LoVo (cell line): ENCODE measurements around the gene SAMD14.
"Not testable (repeated sequence)": the region's sequence is repeated elsewhere in the genome, so short reads cannot be mapped to it uniquely, and the experiment has no call there.

Experiments
- DNase-seq: peaks from one replicate; pipeline ENCODE4 v3.0.0-alpha.2; 2016; ENCODE audit warnings: low spot score

Gene SAMD14

DNA sequence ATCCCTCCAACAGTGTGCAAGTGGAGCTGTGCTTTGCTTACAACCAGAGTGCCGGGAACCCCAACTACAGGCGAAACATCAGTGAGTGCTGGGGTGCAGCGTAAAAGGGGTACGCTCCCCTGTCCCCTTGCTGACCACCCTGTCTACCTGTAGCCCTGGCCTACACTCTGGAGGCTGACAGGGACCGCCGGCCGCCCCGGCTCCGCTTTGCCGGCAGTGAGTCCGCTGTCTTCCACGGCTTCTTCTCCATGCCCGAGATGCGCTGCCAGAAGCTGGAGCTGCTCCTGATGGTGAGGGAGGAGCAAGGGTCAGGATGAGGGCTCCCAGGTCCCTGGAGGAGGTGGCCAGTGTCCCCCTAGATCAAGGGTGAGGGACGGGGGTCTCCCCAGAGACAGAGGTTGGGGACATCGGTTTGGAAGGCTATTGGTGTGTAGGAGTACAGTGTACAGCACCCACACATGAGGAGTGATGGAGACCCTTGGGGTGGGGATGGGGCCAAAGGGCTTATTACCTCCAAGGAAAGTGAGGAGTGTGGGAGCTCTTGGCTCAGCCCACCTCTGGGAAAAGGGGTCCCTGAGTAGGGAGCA, 54.4 kb downstream of the SAMD14 start:
- DNase-seq = no peak

DNA sequence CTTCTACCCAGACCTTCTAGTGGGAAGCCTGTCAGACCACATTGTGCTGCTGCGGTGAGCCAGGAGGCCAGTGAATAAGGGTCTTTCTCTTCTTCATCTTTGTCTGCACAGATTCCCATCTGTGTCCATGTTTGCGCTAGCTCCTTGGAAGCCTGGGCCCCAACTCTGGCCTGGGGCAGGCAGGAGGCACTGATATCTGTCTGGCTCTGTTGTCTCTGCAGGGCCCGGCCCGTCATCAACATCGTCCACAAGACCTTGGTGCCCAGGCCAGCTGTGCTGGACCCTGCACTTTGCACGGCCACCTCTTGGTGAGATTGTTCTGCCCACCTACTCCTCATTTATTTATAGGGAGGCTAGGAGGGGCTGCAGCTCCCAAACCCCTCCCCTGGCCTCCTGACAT, 55.7 kb downstream of the SAMD14 start:
- no peak for DNase-seq

DNA sequence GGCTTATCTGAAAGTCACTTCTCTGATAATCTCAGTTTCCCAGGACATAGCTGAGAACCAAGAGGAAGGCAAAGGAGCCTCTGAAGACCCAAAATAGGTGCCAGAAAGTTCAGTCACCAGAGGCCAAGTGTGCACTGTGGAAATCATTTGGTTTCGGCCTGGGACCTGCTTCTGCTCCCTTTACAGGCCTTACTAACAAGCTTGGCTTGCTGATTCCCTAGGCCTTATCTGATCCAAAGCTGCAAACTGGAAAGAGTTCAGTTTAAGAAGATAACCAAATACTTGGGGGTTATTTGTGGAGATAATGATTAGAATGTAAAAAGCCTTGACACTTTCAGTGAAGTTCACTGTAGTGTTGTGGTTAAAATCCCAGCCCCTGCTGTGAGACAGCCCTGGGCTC, 57.0 kb downstream of the SAMD14 start:
- DNase-seq = no peak

DNA sequence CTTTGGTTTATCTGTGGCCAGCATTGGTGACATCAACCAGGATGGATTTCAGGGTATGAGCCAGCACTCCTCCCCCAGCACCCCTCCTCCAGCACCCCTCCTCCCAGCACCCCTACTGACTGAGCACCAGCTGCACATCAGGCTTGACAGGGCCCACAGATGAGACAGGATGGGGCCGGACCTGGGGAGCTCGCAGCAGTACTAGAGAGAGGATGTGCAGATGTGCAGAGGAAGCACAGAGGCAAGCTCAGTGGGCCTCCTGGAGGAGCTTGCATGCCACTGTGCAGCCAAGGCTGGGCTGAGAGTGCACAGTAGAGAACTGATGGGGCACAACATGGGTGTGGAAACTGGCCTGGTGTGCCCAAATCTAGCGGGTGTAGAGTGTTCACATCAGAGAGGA, 57.8 kb downstream of the SAMD14 start:
- DNase-seq = no peak

DNA sequence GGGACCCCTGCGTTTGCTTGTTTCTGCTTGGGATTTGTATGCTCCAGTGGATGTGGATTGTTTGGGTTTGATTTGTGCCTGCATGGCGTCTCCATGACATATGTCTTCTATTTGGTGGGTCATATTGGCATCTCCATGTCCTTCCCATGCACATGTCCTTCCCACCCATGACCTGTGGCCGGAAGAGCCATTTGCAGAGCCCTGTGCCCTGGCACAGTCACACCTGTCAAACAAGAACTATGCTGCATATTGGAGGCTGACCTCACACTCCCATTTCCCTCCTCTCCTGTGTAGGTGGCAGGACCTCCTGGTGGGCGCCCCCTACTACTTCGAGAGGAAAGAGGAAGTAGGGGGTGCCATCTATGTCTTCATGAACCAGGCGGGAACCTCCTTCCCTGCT, 58.3 kb downstream of the SAMD14 start:
- DNase-seq = no peak

DNA sequence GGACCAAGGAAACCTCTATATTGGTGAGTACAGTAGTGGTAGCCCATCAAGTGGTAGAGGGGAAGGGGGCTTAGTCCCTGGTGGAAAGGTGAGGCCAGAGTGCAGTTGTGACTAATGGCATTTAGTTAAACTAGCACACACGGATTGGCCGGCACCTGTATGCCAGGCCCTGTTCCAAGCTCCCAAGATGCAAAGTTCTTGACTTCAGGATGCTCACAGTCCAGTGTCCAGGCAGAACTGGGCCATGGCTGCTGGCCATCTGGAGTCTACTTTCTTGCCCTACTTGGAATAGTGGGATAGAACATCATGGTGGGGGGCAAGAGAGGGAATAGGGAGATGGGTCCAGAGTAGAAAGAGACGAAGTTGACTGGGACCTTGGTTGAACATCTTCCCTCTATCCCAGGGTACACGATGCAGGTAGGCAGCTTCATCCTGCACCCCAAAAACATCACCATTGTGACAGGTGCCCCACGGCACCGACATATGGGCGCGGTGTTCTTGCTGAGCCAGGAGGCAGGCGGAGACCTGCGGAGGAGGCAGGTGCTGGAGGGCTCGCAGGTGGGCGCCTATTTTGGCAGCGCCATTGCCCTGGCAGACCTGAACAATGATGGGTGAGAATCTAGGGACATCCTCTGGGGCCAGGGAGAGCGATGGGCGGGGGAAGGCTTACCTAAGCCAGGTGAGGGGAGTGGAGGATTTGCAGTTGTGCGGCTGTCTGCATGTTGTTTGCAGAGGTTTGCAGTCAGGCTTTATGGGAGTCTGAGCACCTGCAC, 58.9 kb downstream of the SAMD14 start:
- DNase-seq = no peak

DNA sequence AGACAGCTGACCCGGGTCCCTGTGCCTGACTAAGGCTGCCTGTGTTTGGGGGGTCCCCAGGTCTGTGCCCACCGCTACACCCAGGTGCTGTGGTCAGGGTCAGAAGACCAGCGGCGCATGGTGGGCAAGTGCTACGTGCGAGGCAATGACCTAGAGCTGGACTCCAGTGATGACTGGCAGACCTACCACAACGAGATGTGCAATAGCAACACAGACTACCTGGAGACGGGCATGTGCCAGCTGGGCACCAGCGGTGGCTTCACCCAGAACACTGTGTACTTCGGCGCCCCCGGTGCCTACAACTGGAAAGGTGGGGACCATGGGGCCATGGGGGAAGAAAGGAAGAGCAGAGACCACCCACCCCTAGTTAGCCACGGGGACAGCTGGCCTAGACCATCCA, 62.0 kb downstream of the SAMD14 start:
- no peak for DNase-seq

DNA sequence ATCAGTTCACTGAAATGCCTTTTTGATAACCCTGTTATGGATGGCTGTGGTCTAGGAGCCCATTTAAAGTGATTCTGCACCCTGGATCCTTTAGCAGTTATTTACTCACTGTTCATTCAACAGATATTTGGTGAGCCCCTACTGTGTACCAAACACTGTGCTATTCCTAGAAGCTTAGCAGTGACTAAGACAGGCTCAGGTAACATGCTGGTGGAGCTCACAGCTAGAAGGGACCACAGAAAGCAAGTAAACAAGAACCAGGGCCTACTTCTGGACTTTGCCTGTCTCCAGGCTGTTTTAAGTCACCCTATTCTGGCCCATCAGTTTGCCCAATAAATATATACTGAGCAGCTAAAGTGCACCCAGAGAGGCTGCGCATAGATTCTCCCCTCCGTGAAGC, 63.0 kb downstream of the SAMD14 start:
- no peak for DNase-seq

DNA sequence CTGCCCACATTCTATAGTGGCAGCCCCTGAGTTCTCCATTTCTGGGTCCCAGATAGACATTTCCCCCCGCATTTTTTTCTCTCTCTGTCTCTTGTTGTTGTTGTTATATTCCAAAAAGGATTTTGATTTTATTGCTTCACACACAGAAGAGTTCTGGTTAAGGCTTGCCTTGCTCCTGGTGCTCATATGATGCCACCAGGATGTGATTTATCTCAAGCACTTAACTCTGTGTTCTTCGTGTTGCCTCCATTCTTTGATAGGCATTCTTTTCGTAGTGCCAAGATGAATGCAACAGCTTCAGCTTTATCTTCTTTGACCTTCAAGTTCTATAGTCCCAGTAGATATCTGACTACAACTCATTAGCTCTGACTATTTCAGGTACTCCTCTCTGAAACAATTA, 64.9 kb downstream of the SAMD14 start:
- DNase-seq = no peak

DNA sequence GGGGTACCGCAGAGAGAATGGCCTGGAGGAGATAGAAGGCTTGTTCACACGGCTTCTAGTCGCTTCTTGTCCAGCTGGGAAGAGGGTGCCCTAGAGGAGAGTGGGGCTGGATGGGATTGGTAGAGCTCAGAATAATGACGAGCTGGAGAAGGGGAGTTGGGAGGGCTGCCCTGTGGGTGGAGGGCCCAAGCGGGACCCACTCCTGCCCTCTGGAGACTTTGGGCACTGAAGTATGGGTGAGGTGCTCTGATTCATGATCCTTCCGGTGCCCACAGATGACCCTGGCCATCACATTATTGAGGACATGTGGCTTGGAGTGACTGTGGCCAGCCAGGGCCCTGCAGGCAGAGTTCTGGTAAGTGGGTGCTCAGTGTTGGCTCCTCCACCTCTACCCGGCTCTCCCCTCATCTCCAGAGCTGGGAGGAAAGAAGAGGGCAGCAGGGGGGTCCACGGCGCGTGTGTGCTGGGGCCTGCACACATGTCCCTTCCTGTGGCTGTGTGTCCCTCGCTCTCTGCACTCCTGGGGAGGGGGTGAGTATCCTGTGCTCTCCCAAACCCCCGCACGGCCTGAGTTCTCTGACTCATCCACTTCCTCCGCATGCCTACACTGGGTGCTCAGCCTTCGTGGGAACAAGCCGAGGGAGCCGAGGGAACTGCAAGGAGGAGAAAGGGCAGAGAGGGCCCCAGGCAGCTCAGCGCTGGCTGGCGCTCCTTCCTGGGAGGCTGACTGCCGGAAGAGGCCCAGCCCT, 65.5 kb downstream of the SAMD14 start:
- no peak for DNase-seq

DNA sequence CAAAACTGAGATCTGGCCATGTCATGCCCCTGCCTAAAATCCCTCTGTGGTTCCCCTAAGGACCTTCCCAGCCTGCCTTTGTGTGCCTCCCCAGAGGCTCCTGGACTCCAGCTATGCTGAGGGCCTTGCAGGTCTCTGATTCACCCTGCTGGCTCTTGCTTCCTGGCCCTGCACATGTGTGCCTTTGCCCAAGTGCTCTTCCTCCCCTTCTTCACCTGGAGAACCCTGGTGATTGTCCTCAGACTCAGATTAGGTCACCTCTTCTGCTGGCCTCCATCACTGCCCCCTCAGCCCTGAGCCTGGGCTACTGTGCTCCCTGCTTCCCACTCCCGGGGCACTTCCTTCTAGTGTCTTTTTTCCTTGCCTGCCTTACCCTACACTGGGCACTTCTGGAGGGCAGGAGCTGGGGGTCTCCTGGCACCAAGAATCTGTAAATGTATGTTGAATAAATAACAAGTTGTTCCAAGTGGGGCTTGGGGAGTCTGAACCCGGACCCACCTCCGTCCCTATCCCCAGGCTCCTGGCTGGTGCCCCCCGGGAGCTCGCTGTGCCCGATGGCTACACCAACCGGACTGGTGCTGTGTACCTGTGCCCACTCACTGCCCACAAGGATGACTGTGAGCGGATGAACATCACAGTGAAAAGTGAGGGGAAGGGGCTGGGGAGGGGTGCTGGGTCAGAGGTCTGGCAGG, 66.3 kb downstream of the SAMD14 start:
- no peak for DNase-seq

DNA sequence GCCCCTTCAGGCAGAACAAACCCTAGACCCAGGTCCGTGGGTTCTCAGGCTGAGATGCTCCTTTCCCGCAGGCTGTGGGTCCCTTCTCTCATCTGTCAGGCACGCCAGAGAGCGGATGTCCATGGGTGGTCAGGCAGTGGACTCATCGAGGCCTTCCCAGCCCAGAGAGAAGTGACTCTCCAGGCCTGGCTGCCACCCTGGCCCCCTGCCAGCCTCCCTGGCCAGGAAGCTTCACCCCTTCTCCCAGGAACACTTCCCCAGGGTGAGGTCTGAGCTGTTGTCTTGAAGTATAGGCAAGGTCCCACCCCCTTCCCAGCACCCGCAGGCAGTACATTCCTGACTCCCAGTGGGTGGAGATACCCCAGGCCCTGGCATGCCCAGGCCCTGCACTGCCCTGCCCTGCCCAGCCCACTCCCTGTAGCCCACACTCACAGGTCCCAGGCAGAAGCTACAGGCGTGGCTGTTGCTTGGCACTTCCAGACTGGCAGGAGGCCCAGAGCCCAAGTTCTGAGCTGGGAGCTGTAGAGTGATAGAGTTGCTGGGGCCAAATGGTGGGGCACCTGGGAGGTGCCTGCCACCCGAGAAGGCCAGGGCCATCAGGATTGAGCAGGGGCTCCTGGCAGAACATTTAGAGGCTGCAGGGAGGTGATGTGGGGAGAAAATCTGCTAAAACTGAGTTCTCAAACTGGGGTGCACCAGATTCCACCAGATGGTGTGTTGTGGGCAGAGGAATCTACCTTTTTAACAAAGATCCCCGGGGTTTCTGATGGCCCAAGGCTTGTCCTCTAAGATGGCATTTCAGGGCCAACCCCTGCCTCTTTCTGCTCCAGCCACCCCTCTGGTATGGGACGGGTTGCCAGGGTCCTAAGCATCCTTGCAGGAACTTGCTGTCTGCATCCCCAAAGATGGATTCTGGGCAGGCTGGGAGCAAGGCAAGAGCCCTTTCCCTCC, 67.4 kb downstream of the SAMD14 start:
- peak; percentile 93 for DNase-seq

DNA sequence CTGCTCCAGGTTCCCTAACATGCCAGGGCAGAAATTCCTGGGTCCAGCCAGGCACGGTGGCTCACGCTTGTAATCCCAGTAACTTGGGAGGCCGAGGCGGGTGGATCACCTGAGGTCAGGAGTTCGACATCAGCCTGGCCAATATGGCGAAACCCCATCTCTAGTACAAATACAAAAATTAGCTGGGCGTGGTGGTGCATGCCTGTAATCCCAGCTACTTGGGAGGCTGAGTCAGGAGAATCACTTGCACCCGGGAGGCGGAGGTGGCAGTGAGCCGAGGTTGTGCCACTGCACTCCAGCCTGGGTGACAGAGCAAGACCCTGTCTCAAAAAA, 68.3 kb downstream of the SAMD14 start:
- DNase-seq = not testable (repeated sequence)

DNA sequence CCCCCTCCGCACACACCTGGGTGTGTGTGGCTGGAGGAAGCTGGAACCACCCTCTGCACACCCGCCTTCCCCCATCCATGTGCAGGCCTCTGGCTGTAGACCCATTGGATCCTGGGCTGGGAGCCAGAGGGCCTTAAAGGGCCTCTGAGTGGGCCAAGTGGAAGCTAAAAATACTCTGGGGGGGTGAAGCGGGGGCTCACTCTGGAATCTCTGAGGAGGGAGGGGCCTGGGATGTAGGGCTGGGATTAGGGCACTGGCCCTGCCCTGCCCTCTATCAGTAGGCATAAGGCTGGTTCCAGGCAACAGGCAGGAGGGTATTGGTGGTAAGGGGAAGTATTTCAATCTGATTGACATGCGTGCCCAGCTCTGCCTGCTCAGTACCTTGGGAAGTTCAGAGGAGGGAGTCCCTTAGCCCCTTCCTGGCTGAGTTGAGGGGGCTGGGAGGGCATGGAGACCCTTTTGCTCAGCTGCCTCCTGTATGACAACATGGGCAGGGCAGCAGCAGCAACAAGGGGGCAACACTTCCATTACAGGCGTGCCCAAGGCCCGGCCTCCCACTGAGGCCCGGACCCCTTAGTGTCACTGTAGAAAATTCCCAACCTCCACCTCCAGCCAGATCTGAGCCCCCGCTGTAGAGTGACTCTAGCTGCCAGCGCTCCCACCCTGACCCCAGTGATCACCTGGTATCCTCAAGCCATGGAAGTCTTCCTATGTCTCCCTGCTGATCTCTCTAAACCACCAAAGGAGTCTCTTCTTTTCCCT, 68.8 kb downstream of the SAMD14 start:
- no peak for DNase-seq
